Dermis blood vessel endothelial cell (primary cell): Measurements from ENCODE around the gene CANT1. TPM values are rescaled to one million over a fixed set of nuclear protein-coding genes. Genes with fewer than 3 reads are reported as not detected.
"Not testable (repeated sequence)": the region's sequence is repeated elsewhere in the genome, so short reads cannot be mapped to it uniquely, and the experiment has no call there.

Source experiments
- DNase-seq: peaks from one replicate; pipeline ENCODE4 v3.0.0; 2010
- total RNA-seq: library from RNA; depleted of rRNA; stranded (reverse); fragments of >200 nt; gene quantifications from 2 replicates; pipeline ENCODE4 v1.2.3, GENCODE V29; 2014

CANT1 gene
- total RNA-seq, 1 donor from 2014 or later: 64.8 TPM

DNA sequence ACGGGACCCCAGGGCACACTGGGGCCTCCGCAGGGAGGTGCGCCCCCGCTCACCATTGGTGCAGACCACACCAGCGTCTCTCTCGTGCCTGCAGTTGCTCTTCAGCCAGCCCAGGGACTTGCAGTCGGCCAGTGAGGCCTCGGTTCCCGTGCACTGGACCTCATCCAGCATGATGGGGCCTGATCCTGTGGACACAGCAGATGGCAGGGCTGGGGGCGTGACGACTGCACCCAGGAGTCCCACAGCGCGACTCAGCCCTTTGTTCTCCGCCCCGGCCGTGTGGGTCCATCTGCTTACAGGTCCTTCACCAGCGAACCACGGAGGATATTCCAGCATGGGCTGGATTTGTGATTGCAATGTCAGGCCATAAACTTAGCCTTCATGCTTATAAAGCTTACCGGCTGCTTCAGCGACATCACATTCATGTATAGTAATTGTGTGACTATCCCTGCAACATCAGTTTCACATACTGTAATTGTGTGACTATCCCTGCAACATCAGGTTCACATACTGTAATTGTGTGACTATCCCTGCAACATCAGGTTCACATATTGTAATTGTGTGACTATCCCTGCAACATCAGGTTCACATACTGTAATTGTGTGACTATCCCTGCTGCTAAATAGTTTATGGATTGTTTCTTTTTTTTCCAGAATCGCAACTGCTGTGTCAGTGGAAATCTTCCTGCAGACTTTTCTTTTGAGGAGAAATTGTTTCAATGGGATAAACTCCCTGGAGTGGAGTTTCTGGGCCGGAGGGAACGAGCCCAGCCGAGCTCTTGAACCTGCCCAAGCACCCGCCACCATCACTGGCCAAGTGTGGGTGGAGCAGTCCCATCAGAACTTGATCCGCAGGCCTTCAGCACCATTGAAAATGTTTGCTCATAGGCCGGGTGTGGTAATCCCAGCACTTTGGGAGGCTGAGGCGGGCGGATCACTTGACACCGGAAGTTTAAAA, 34.7 kb downstream of the CANT1 start:
- DNase-seq: peak; percentile 75

DNA sequence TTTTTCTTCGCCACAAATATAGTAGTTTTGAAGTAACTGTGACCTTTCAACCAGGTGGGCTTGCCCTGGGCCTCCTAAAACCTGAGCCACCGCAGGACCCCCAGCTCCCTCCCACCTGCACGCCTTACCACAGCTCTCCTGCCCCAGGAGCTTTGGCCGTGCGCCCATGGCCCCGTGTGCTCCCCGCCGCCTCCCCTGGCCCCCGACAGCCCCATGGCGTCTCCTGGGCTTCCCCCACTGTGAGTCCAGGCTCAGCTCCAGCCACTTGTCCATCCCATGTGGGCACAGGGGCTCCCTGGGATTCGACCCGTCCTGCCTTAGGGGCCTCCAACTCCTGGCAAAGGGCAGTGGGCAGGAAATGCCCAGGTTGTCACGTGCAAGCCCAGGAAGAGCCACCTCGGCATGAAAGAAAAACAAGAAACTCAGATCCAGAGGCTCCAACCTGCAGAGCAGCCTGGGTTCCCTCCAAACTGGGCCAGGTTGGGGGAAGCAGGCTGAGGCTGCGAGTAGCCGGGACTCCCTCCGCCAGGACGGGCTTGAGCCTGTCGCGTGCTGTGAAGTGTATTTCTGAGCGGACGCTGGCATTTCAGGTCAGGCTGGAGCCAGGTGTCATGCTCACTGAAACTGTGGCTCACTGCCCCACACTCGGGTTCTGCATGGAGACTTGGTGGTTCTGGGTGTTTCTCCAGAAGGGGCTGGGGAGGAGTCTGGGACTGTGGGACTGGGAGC, 35.6 kb downstream of the CANT1 start:
- DNase-seq: no peak

DNA sequence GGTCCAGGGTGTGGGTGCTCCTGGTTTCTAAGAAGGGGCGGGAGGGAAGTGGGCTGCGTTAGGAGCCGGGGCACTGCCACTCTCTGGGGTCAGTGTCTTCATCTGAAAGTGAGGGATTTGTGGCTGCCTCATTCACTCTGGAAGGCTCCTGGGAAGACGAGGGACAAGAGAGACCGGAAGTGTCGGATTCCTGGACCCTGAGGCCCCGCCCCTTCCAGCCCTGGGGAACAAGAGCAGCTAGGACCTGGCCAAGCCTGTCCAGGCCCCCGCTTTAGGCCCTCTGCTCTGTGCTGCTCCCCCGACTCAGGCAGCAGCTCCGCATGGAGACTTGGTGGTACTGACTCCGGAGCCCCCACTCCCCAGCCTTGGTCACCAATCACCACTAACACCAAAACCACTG, 36.4 kb downstream of the CANT1 start:
- no peak for DNase-seq

DNA sequence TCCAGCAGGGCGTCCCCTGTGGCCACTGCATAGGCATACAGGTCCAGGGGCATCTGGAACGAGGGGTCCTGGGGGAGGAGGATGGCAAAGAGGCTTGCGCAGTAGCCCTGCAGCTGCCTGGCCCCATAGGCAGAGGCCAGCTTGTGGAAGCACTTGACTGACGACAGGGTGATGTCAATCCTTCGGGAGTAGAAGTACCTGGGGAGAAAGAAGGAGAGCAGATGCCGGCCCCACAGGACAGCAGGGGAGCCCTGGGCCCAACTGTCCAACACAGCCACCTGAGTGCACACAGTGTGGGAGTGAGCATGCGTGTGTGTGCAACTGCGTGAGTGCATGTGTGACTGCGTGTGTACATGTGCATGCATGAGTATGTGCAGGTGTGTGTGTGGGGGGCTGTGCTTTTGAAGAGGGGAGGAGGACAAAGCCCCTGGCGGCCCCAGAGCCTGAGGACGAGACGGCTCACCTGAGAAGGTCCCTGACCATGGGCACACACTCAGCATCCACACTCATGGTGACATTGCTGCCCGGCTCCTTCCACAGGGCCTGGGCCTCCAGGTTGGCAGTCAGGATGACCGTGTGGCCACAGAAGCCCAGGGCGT, 37.0 kb downstream of the CANT1 start:
- DNase-seq: no peak

DNA sequence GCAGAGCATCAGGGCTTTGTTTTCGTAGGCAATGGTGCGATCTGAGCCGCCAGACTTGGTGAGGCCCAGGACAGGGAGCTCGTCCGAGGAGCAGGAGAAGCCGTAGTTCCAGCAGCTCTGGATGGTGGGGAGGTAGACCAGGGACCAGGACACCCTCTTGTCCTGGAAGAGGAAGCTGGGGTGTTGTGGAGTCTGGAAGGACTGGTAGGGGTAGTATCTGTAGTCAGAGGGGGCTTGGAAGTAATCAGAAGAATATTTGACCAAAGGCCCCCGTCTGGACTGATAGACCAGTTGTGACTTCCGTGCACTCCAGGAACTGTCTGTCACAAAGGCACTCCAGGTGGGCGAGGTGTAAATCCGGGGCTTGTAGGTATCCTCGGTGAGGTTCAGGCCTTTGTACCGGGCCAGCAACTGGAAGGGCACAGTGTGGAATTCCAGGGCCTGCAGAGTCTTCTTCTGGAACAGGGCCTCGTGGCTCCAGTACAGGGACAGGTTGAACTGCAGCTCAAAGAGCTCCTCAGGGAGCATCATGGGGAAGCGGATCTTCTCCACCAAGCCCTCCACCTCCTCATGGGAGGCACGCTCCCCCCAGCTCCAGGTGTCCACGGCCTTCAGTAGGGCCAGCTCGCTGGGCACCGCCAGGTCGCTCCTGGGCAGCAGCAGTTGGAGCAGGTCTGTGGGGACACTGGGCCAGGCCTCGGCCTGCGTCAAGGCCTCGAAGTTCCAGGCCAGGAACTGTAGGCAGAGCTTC, 37.6 kb downstream of the CANT1 start:
- no peak for DNase-seq

DNA sequence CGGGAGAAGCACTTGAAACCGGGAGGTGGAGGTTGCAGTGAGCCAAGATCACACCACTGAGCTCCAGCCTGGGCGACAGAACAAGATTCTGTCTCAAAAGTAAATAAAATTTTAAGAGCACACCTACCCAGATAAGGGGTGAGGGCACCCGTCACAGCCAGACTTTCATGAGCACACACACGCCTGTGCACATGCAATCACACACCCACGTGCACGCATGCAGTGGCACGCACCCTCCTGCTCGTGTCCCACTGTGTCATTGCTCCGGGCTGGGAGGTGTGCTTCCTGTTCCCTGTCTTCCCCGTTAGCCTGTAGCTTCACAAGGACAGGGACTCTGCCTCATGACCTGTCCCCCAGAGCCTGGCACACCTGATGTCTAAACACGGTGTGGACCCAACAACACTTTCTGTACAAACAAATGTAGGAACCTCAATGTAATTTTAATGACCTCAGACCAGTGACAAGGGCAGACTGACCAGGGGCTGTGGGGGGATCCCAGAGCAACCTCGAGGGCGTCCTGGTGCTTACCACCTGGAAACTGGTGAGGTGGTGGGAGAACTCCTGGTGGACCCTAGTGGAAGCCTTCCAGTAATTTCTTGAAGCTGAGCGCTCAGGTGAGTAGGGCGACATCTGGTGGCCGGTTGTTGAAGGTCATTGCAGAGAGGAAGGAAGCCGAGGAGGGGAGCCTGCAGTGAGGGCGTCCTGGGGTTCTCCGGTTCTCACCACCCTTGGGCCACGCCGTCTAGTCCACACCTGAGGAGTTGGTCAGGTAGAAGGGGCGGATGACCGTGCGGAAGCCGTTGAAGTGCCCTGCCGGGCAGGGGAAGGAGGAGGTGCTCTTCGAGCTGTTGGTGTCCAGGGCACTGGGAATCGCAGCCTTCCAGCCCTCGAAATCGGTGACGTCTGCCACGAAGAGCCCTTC, 38.5 kb downstream of the CANT1 start:
- peak; percentile 90 for DNase-seq

DNA sequence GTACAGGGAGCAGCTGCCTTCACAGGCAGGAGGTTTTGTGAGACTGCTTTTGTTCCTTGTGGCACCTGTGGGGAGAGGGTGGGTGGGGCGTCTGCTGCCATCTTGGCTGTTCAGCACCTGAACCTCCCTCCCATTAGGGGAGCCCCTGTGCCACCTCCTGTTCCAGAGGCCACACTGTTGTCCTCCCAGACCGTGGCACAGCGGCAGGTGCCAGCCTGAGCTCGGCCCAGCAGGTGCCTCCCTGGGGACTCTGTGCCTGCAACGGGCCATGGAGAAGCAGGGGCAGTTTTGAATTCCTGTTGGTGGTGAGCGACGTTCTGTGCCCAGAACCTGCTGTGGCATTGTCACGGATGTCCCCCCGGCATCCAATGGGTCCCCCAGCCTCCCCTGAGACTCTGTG, 39.7 kb downstream of the CANT1 start:
- DNase-seq: no peak

DNA sequence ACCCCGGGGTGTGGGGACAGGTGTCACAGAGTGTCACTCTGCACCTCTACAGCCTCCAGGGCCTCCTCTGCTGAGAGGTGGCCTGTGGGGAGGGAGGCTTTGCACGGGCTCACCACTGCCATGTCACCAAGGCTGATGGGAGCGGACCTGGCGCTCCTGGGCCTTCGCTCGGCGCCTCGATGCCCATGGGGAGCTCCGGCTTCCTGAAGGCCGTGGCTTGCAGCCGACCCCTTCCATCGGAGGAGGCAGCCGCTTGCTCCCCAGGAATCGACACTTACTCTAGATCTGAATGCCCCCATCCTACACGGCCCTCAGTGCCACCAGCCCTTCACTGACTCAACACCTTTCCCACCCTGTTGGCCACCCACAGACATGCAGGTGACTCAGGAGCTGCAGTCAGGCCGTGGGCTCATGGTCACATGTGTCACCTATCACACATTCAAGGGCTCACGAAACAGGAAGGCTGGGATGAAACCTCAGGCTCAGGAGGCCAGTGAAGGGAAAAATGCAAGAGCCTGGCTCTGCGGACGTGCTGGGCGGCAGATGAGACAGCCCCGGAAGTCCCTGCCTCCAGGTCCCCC, 41.7 kb downstream of the CANT1 start:
- no peak for DNase-seq

DNA sequence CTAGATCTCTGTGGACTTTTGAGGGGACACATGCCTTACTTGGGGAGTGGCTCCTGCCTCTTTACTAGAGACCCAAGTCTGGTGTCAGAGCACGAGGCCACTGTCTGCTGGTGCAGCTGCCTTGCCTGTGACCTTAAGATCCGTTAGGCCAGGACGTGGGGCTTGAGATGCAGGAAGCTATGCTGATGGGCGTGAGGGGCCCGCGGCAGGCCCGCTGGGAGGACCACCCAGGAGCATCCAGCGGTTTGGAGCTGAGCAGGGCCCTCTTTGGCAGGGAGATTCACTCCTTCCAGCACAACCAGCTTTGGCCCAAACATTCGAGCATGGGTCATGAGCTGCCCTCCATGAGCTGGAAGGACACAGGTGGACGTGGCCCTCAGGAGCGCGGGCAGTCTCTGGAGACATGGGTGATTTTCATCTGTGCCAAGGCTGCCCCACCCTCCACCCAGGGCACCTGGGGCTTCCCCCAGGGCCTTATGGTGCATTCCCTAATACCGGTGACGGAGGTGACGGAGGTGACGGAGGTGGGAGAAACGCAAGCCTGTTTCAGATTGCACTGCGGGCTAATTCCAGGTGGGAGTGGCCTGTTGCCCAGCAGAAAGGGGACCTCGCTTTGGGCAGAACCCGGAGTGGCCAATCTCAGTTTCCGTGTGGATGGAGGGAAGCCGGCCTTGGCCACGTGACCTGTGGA, 42.5 kb downstream of the CANT1 start:
- no peak for DNase-seq

DNA sequence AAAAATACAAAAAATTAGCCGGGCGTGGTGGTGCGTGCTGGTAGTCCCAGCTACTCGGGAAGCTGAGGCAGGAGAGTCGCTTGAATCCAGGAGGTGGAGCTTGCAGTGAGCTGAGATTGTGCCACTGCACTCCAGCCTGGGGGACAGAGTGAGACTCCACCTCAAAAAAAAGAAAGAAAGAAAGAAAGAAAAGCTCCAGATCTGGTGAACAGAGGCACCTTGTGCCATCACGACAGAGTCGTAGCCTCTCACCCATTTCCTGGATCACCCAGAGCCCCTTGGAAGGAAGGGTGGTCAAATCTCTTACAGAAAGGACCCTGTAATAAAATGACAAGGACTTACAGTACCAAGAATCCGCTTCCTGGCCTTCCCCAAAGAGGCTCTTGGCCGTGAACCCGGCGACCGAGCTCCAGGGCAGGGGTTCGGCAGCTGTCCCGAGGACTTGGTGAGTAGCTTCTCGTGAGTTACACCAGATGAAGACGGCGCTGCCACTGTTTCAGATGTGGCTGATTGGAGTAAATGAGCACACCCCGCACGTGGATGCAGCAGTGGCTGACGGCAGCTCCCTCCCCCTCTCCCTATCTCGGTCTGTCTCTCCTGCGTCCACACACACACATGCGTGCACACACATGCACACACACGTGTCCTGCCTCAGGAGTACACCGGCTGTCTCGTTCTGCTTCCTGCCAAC, 43.3 kb downstream of the CANT1 start:
- DNase-seq: no peak

DNA sequence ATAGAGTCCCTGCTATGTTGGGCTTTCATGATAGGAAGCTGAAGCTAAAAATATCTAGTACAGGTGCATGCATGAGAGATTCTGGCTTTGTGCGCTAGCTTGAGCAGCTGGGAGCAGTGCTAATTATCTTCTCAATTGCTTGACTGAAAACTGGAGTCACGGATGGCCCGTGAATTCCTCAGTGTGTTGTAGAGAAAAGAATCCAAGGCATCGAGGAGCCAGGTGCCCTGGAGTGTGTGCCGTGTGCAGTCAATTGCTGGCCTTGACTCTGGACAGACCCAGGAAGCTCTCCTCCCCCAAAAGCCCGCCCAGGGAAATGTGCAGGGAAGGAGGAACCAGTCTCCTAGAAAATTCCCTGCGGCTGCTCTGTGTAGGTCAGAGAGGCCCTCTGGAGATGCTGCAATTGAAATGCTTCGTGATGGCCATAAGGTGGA, 44.1 kb downstream of the CANT1 start:
- DNase-seq: no peak

DNA sequence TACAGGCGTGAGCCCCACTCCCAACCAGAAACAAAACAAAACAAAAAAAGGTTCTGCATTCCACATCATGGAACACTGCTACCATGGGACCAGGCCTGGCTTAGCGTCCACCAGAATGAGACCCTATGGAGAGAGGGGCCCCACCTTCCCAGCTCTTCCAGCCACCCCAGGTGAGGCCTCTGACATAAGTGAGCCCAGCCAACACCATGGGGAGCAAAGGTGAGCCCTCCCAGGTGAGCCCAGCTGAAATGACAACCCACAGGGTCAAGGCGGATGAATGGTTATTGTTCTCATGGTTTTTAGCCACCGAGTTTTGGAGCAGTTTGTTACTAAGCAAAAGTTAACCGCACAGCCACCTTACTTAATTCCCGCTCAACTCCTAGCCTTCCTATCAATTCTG, 46.2 kb downstream of the CANT1 start:
- no peak for DNase-seq

DNA sequence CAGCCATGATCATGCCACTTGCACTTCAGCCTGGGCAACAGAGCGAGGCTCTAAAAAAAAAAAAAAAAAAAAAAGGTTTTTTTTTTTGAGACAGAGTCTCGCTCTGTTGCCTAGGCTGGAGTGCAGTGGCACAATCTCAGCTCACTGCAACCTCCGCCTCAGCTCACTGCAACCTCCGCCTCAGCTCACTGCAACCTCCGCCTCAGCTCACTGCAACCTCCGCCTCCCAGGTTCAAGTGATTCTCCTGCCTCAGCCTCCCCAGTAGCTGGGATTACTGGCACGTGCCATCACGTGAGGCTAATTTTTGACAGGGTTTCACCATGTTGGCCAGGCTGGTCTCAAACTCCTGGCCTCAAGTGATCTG, 46.6 kb downstream of the CANT1 start:
- DNase-seq: not testable (repeated sequence)

DNA sequence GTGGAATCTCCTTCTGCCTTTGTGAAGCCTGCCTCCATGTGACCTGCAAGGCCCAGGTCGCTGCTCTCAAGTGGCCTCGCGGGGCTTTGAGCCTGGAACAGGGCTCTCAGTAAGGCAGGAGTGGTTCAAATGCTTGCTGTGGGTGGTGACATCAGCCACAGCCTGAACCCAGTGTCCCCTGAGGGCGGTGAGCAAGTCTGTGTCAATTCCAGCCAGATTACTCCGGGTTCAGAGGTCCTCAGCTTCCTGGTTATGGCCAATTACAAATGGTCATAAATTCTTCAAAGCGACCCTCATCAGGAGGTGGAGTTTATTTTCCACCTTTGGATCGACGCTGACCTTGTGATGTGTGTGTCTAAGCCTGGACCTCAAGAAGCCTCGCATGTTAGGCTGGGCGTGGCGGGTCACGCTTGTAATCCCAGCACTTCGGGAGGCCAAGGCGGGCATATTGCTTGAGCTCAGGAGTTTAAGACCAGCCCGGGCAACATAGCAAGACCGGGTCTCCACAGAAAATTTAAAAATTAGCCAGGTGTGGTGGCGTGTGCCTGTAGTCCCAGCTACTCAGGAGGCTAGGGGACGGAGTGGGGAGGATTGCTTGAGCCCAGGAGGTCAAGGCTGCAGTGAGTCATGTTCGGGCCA, 47.1 kb downstream of the CANT1 start:
- DNase-seq: no peak

DNA sequence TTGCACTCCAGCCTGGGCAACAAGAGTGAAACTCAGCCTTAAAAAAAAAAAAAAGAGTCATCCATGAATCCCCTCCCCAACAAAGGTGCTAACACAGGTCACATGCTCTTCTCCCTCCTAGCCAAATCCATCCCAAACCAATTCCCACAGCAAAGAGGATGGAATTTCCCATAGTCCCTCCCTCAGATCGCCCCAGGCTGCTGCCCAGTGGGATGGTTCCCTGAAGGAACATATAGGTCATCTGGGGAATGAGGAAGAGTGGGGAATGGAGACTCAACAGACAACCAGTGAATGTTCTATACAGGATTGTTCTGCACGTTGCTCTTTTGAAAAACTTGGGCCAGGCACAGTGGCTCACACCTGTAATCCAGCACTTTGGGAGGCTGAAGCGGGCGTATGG, 48.0 kb downstream of the CANT1 start:
- no peak for DNase-seq

DNA sequence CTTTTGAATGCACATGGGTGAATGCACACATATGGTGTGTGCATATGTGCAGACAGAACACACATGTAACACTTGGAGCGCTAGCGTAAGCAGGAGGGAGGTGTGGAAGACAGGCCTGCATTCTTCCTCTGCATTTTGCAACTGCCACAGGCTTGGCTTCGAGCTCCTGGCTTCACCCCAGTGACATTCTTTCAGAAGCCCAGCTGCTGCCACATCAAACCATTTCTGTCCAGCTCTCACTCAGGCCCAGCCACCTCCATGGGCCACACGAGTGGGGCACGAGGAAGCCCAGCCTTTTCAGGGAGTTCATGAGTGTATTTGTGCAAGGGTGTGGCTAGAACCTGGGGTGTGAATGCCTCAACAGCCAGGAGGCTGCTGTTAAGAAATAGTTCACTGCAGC, 48.6 kb downstream of the CANT1 start:
- no peak for DNase-seq

DNA sequence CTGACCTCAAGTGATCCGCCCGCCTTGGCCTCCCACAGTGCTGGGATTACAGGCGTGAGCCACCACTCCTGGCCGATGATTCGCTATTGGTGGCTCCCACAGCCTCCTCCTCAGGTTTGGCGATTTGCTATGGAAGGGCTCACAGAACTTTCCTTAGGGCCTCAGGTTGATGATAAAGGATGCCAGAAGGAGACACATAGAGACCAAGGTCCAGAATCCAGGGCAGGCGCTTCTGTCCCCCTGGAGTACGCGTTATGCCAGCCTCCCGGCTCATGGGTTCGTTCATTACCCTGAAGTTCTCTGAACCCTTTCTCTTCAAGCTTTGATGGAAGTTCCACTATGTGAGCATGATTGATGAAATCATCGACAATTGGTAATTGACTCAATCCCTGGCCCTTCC, 49.8 kb downstream of the CANT1 start:
- no peak for DNase-seq

DNA sequence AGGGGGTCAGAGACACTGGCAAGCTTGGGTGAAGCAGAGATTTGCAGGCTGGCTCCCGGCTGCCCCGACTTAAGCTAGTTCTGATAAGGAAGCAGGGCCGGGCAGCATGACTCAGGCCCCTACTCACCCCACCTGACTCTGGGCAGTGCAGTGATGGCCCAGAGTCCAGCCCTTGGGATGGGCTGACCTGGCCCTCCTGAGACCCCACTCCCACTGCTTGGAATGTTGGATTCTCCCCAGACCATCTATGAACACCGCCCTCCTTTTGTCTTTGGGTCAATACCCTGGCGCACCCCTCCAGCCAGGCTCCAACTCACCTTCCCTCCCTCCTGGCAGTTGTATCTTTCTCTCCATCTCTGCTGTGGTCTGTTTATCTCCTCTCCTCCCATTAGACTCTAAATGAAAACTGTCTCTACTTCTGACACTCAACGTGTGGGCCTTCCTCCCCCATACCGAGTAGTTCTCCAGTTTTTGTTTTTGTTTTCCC, 50.9 kb downstream of the CANT1 start:
- DNase-seq: peak; percentile 18

DNA sequence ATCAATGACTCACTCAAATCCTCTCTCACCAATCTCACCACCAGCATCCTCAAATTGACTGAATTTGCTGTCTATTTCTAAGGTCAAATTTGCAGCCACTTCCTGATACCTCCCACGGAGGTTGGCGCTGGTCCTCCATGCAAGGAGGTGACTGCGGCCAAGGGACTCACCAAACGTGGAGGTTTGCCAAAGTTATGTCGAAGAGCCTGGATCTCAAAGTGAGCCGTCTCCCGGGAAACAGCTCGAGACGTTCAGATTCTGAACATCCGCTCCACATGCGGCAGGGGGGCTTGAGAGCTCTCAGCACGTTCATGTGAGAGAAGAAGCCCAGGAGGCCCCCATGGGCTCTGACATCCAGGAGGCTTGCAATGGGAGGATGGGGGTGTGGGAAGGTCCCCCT, 52.4 kb downstream of the CANT1 start:
- no peak for DNase-seq
